Superior temporal gyrus (tissue), 1 donor: ENCODE results near the gene MPPE1.
"Not testable (repeated sequence)": the region's sequence is repeated elsewhere in the genome, so short reads cannot be mapped to it uniquely, and the experiment has no call there.

Experiments
- DNase-seq: peaks from one replicate; pipeline ENCODE4 v3.0.0-alpha.2; 2016; ENCODE audit errors: extremely low spot score

Gene MPPE1

GRCh38 chr18:11925800-11926481 lies 17.8 kb upstream of the MPPE1 start:
- DNase-seq: no peak

- DNase-seq: no peak
Measured at GRCh38 chr18:11923450-11923849, 15.3 kb upstream of the MPPE1 start.

GRCh38 chr18:11919522-11919921 lies 11.4 kb upstream of the MPPE1 start:
- DNase-seq: not testable (repeated sequence)

- not testable (repeated sequence) for DNase-seq
Measured at GRCh38 chr18:11916880-11917279, 8.8 kb upstream of the MPPE1 start.

GRCh38 chr18:11909591-11910026 lies 1.5 kb upstream of the MPPE1 start:
- peak; percentile 31 for DNase-seq

- peak; percentile 58 for DNase-seq
Measured at GRCh38 chr18:11909061-11909455, 941 bp upstream of the MPPE1 start.

GRCh38 chr18:11906926-11907874 lies 917 bp downstream of the MPPE1 start:
- DNase-seq: no peak

- DNase-seq: no peak
Measured at GRCh38 chr18:11906176-11906575, 1.9 kb downstream of the MPPE1 start.

GRCh38 chr18:11905613-11906012 lies 2.5 kb downstream of the MPPE1 start:
- DNase-seq: no peak

- DNase-seq: peak; percentile 37
Measured at GRCh38 chr18:11902522-11903292, 5.4 kb downstream of the MPPE1 start.

- no peak for DNase-seq
Measured at GRCh38 chr18:11901826-11902438, 6.2 kb downstream of the MPPE1 start.

- DNase-seq: no peak
Measured at GRCh38 chr18:11899063-11899462, 9.1 kb downstream of the MPPE1 start.

- no peak for DNase-seq
Measured at GRCh38 chr18:11897781-11898180, 10.3 kb downstream of the MPPE1 start.

- DNase-seq: not testable (repeated sequence)
Measured at GRCh38 chr18:11892438-11892837, 15.7 kb downstream of the MPPE1 start.

GRCh38 chr18:11891737-11892136 lies 16.4 kb downstream of the MPPE1 start:
- DNase-seq: no peak

- DNase-seq: no peak
Measured at GRCh38 chr18:11889284-11889683, 18.8 kb downstream of the MPPE1 start.

GRCh38 chr18:11888726-11889125 lies 19.4 kb downstream of the MPPE1 start:
- DNase-seq: no peak

- DNase-seq: no peak
Measured at GRCh38 chr18:11887328-11888128, 20.6 kb downstream of the MPPE1 start.

GRCh38 chr18:11886577-11887110 lies 21.5 kb downstream of the MPPE1 start:
- no peak for DNase-seq

- no peak for DNase-seq
Measured at GRCh38 chr18:11885278-11885947, 22.7 kb downstream of the MPPE1 start.
